B cell (primary cell): ENCODE results near the gene PTH2R. TPM values are rescaled to one million over a fixed set of nuclear protein-coding genes. Genes with fewer than 3 reads are reported as not detected.

ENCODE experiments used
- ATAC-seq: fragments of 200-7000 bp; cut with Tn5 transposase; one replicate; pipeline ENCODE4 v1.10.0; 2021; ENCODE audit warnings: low read depth, mild to moderate bottlenecking, moderate number of reproducible peaks, moderate library complexity
- CTCF ChIA-PET: fragments of 350-600 bp; sonication (Branson Sonifier 250); formaldehyde crosslinking; loops from one replicate; lab custom pipeline; 2021; ENCODE audit warnings: antibody characterized with exemption, inconsistent platforms; lab: Charles Lee
- POLR2A ChIA-PET: fragments of 350-600 bp; sonication (Branson Sonifier 250); formaldehyde crosslinking; loops from one replicate; lab custom pipeline; 2021; ENCODE audit warnings: antibody characterized with exemption; lab: Charles Lee
- DNase-seq: peaks from one replicate; pipeline ENCODE4 v3.0.0; 2013
- H2AFZ ChIP-seq: 2 replicates; pipeline ENCODE4 v1.6.1; 2012; ENCODE audit warnings: mild to moderate bottlenecking, low read depth, low read length; ENCODE audit not compliant: insufficient read depth, poor library complexity, severe bottlenecking
- H3K27ac ChIP-seq, 2 donors: 1 replicate in 1 of 2; 2 replicates in 1 of 2; pipeline ENCODE4 v1.5.1; 2012 to 2013; ENCODE audit warnings: low read length in 2 of 2, mild to moderate bottlenecking in 2 of 2, moderate library complexity in 1 of 2
- H3K27me3 ChIP-seq, 4 experiments: fragments of 200-600 bp in 1 of 4; sonication (generic) in 1 of 4; replicated peaks in 1 of 4; 1 replicate in 2 of 4; 2 replicates in 2 of 4; pipeline versions ENCODE4 v1.6.1 to v1.7.0; 2013 to 2016; ENCODE audit warnings: low read length in 3 of 4, mild to moderate bottlenecking in 2 of 4, mixed read lengths in 1 of 4, moderate library complexity in 1 of 4; ENCODE audit not compliant: insufficient read depth in 4 of 4, control insufficient read depth in 3 of 4; ENCODE audit errors: control extremely low read depth in 1 of 4
- H3K36me3 ChIP-seq, 2 experiments: replicated peaks in 1 of 2; 1 replicate in 1 of 2; 2 replicates in 1 of 2; pipeline versions ENCODE4 v1.6.1 to v1.7.1; 2013; ENCODE audit warnings: low read length in 1 of 2; ENCODE audit not compliant: insufficient read depth in 2 of 2, control insufficient read depth in 1 of 2; ENCODE audit errors: control extremely low read depth in 1 of 2, extremely low read depth in 1 of 2
- H3K4me1 ChIP-seq, 2 donors: fragments of 200-600 bp in 1 of 2; sonication (generic) in 1 of 2; 1 replicate in 1 of 2; 2 replicates in 1 of 2; pipeline versions ENCODE4 v1.5.1 to v1.6.1; 2013 to 2017; ENCODE audit warnings: low read length in 2 of 2; ENCODE audit not compliant: control insufficient read depth in 2 of 2, insufficient read depth in 2 of 2
- H3K4me2 ChIP-seq: replicated peaks from 2 replicates; pipeline ENCODE3; 2012; ENCODE audit warnings: mild to moderate bottlenecking, low read depth, low read length; ENCODE audit not compliant: poor library complexity, severe bottlenecking
- H3K4me3 ChIP-seq, 5 experiments: fragments of 200-600 bp in 1 of 5; sonication (generic) in 1 of 5; 1 replicate in 3 of 5; 2 replicates in 2 of 5; pipeline versions ENCODE4 v1.5.1 to v1.7.0; 2011 to 2016; ENCODE audit warnings: low read length in 4 of 5, mild to moderate bottlenecking in 4 of 5, low read depth in 2 of 5, control low read depth in 1 of 5, moderate library complexity in 1 of 5; ENCODE audit not compliant: insufficient read depth in 1 of 5; ENCODE audit errors: control extremely low read depth in 1 of 5, extremely low read depth in 1 of 5
- H3K79me2 ChIP-seq: fragments of 200-600 bp; sonication (generic); one replicate; pipeline ENCODE4 v1.6.0; 2016; ENCODE audit warnings: low read length; ENCODE audit not compliant: control insufficient read depth, insufficient read depth
- H3K9ac ChIP-seq: fragments of 200-600 bp; sonication (generic); 2 replicates; pipeline ENCODE4 v1.6.1; 2017; ENCODE audit warnings: mild to moderate bottlenecking, low read length, moderate library complexity
- H3K9me3 ChIP-seq, 3 donors: one replicate each; pipeline versions ENCODE4 v1.6.1 to v1.7.1; 2013; ENCODE audit warnings: low read length in 2 of 3; ENCODE audit not compliant: control insufficient read depth in 2 of 3, insufficient read depth in 1 of 3; ENCODE audit errors: control extremely low read depth in 1 of 3
- H4K20me1 ChIP-seq: 2 replicates; pipeline ENCODE4 v1.6.0; 2012; ENCODE audit warnings: mild to moderate bottlenecking, low read length; ENCODE audit not compliant: insufficient read depth, control insufficient read depth, poor library complexity, severe bottlenecking
- H3K27ac Mint-ChIP-seq: one replicate; pipeline ENCODE4 v1.8.0; 2021; ENCODE audit warnings: mixed read lengths
- H3K27me3 Mint-ChIP-seq: one replicate; pipeline ENCODE4 v1.8.0; 2021; ENCODE audit warnings: mixed read lengths
- H3K4me1 Mint-ChIP-seq: one replicate; pipeline ENCODE4 v1.8.0; 2021; ENCODE audit warnings: mixed read lengths
- H3K4me3 Mint-ChIP-seq: one replicate; pipeline ENCODE4 v1.8.0; 2021; ENCODE audit warnings: mixed read lengths
- H3K9me3 Mint-ChIP-seq: one replicate; pipeline ENCODE4 v1.8.0; 2022; ENCODE audit warnings: mixed read lengths; ENCODE audit not compliant: insufficient read depth
- CTCF ChIP-seq: fragments of 200-600 bp; IDR thresholded peaks from one replicate; pipeline ENCODE4 v1.8.0; 2022; ENCODE audit warnings: antibody characterized with exemption, mild to moderate bottlenecking
- EZH2 ChIP-seq: IDR thresholded peaks from 2 replicates; pipeline ENCODE4 v1.6.1; 2012; ENCODE audit warnings: borderline replicate concordance, low read depth, mild to moderate bottlenecking, moderate library complexity, low read length; ENCODE audit not compliant: insufficient read depth, poor library complexity, severe bottlenecking
- WGBS: methylation state at CpG from one replicate; pipeline ENCODE4 v1.1.5; 2013; ENCODE audit warnings: missing lambda C conversion rate; ENCODE audit not compliant: insufficient coverage; 5-methylcytosine and 5-hydroxymethylcytosine counted together
- intact Hi-C: fragments of 100-400 bp; cut with micrococcal nuclease; formaldehyde crosslinking; loops from one replicate; pipeline ENCODE4 v1.10.0; 2022
- polyA plus RNA-seq: library from polyadenylated mRNA; depleted of rRNA; stranded (reverse); fragments of >200 nt; gene quantifications from 2 replicates; pipeline ENCODE4 v1.2.3, GENCODE V29; 2012
- total RNA-seq, 2 donors: library from RNA; stranded (reverse); fragments of 120-200 nt in 1 of 2; gene quantifications; 1 replicate in 1 of 2; 2 replicates in 1 of 2; pipeline versions ENCODE4 v1.2.3 to v1.2.4, GENCODE V29; 2013 to 2022

Gene PTH2R
- total and polyA plus RNA-seq, 2 donors (not counting 1 experiment from before 2014, with no cell fraction given): 0.34 to 0.84 TPM

GRCh38 chr2:208463721-208464120 is 57.1 kb downstream of the PTH2R start:
- H3K36me3 ChIP-seq: no peaks in the 10 kb centered on the region
- intact Hi-C loops: no loop called here
- no peaks in the 10 kb centered on the region for H3K4me1 Mint-ChIP-seq
- H2AFZ ChIP-seq: no peak overlapping the region
- POLR2A ChIA-PET: no interaction called here
- TF ChIP-seq EZH2 (no peak), CTCF (no peak)
- H3K27me3 ChIP-seq: peaks cover 0 to 3% (median 0%) of the 10 kb centered on the region in 4 experiments
- no peak overlapping the region for H3K27ac Mint-ChIP-seq
- H3K9me3 Mint-ChIP-seq: no peaks in the 10 kb centered on the region
- WGBS: no CpG with 5 or more reads among the region's 3 CpGs
- no peak for DNase-seq
- H3K4me3 Mint-ChIP-seq: no peak overlapping the region
- no peaks in the 10 kb centered on the region for H3K9me3 ChIP-seq
- H3K27me3 Mint-ChIP-seq: no peaks in the 10 kb centered on the region
- H3K4me2 ChIP-seq: no peak overlapping the region
- no peak overlapping the region for H3K4me3 ChIP-seq
- CTCF ChIA-PET: interaction anchor here (1.1 kb wide), 1 partner anchor 12 kb away, joined by 3 read pairs; no protein-coding TSS in a partner anchor
- H3K79me2 ChIP-seq: no peaks in the 10 kb centered on the region
- H3K9ac ChIP-seq: no peak overlapping the region
- ATAC-seq: no peak
- H4K20me1 ChIP-seq: no peaks in the 10 kb centered on the region
- H3K4me1 ChIP-seq: no peaks in the 10 kb centered on the region
- H3K27ac ChIP-seq: no peak overlapping the region

- DNase-seq (no peak), ATAC-seq (no peak)
- TF ChIP-seq EZH2 (no peak), CTCF (no peak)
- H3K9ac ChIP-seq: no peak overlapping the region
- 93% methylated on average over 6 of the region's 8 CpGs for WGBS
- H3K4me1 Mint-ChIP-seq: no peaks in the 10 kb centered on the region
- H3K79me2 ChIP-seq: no peaks in the 10 kb centered on the region
- no peaks in the 10 kb centered on the region for H3K9me3 ChIP-seq
- no peak overlapping the region for H3K27ac ChIP-seq
- ChIA-PET POLR2A (no interaction called here), CTCF (interaction anchor here (1.1 kb wide), 1 partner anchor 12 kb away, joined by 3 read pairs; no protein-coding TSS in a partner anchor)
- peaks cover 0 to 3% (median 0%) of the 10 kb centered on the region in 4 experiments for H3K27me3 ChIP-seq
- H3K9me3 Mint-ChIP-seq: no peaks in the 10 kb centered on the region
- H4K20me1 ChIP-seq: no peaks in the 10 kb centered on the region
- no peaks in the 10 kb centered on the region for H3K27me3 Mint-ChIP-seq
- H3K27ac Mint-ChIP-seq: no peak overlapping the region
- intact Hi-C loops: no loop called here
- no peak overlapping the region for H3K4me3 ChIP-seq
- H3K4me2 ChIP-seq: no peak overlapping the region
- no peaks in the 10 kb centered on the region for H3K36me3 ChIP-seq
- H3K4me1 ChIP-seq: no peaks in the 10 kb centered on the region
- H2AFZ ChIP-seq: no peak overlapping the region
- H3K4me3 Mint-ChIP-seq: no peak overlapping the region
These were observed 57.6 kb downstream of the PTH2R start for GRCh38 chr2:208464205-208464604.
